ENCODE data around the gene AP2A2. TPM values are rescaled to one million over a fixed set of nuclear protein-coding genes. Genes with fewer than 3 reads are reported as not detected.

AP2A2 gene
- total and polyA plus RNA-seq, 2 of the 4 experiments (the other 2 are of a cell fraction), result 19.9 to 49.0 TPM

DNA sequence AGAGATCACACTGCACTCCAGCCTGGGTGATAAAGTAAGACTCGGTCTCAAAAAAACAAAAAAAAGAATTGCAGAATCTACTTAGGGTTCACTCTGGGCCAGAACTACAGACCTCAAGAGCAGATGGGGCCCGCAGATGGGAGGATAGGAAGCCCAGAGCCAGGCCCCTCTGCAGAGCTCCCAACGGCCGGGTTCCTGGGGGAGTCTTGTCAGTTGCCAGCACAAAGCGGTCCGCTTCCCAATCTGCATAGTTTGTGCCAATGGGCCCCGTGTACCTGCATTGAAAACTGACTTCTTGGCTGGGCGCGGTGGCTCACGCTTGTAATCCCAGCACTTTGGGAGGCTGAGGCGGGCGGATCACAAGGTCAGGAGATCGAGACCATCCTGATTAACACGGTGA is 13.4 kb upstream of the AP2A2 start:
- Histone ChIP-seq H3K9me1 (ENCODE audit: insufficient read depth, low read length) (0 out of 2 replicates have a peak, but pooled peaks cover 8% of the 10 kb centered on the region), H3K4me3 (ENCODE audit: insufficient read depth, low read depth, low read length) (no peak overlapping the region), H3K27me3 (ENCODE audit: control insufficient read depth, insufficient read depth, low read length) (no peaks in the 10 kb centered on the region), H4K5ac (ENCODE audit: low read depth, low read length) (no peak overlapping the region), H2BK20ac (ENCODE audit: low read depth, low read length) (no peak overlapping the region), H2BK5ac (ENCODE audit: low read depth, low read length, poor library complexity, severe bottlenecking) (no peak overlapping the region), H3K56ac (ENCODE audit: extremely low read depth, insufficient read depth, low read length) (no peak overlapping the region), H3K23ac (ENCODE audit: low read depth, low read length) (no peak overlapping the region), H3K27ac (ENCODE audit: insufficient read depth, low read length) (no peak overlapping the region), H3K9me3 (ENCODE audit: control insufficient read depth, insufficient read depth, low read length) (no peaks in the 10 kb centered on the region), H3K4me1 (ENCODE audit: control insufficient read depth, insufficient read depth, low read length) (peaks cover 7% of the 10 kb centered on the region; the same call in 1 of the 2 replicates), H3K18ac (ENCODE audit: low read depth, low read length) (no peak overlapping the region), H3K9ac (ENCODE audit: low read depth, low read length) (no peak overlapping the region), H2BK15ac (ENCODE audit: low read depth, low read length) (no peak overlapping the region), H4K8ac (ENCODE audit: low read depth in 2 of 2, low read length in 2 of 2) (peak overlapping the region in 1 of 2 experiments; percentile 99; a peak in 1 of 4 replicates), H4K20me1 (ENCODE audit: insufficient read depth, low read length) (no peaks in the 10 kb centered on the region; the same call in none of the 2 replicates), H2AK5ac (ENCODE audit: low read depth, low read length) (no peak overlapping the region), H2AFZ (replicated peaks; ENCODE audit: low read length, poor library complexity) (no peak overlapping the region), H3K36me3 (ENCODE audit: control insufficient read depth, insufficient read depth, low read length) (no peaks in the 10 kb centered on the region; the same call in 1 of the 2 replicates), H3K79me1 (ENCODE audit: low read depth in 1 of 2, low read length in 2 of 2) (peaks cover 9 to 40% of the 10 kb centered on the region in 2 experiments), H2BK120ac (ENCODE audit: low read depth, low read length) (no peak overlapping the region), H3K4ac (ENCODE audit: low read depth, low read length) (no peak overlapping the region), H3K4me2 (ENCODE audit: low read depth, low read length) (no peak overlapping the region), H4K91ac (ENCODE audit: insufficient read depth, low read depth, low read length) (no peak overlapping the region), H3K14ac (replicated peaks; ENCODE audit: low read depth, low read length) (no peak overlapping the region), H2AK9ac (replicated peaks; ENCODE audit: low read depth, low read length, poor library complexity) (no peak overlapping the region)
- ChIA-PET POLR2A (ENCODE audit: unreplicated experiment) (no interaction called here), CTCF (no interaction called here)
- 100% methylated on average over 5 of the region's 14 CpGs; no CpG with 5 or more reads in 1 of the 2 experiments for WGBS, 2 experiments (ENCODE audit: extremely low coverage in 2 of 2, insufficient read length in 1 of 2)
- TF ChIP-seq, protein P1, sequence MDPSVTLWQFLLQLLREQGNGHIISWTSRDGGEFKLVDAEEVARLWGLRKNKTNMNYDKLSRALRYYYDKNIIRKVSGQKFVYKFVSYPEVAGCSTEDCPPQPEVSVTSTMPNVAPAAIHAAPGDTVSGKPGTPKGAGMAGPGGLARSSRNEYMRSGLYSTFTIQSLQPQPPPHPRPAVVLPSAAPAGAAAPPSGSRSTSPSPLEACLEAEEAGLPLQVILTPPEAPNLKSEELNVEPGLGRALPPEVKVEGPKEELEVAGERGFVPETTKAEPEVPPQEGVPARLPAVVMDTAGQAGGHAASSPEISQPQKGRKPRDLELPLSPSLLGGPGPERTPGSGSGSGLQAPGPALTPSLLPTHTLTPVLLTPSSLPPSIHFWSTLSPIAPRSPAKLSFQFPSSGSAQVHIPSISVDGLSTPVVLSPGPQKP (IDR thresholded peaks at IDR 0.05; ENCODE audit: borderline replicate concordance, low read depth, low read length), result no peak
- no peak for TF ChIP-seq BHLHE40 (IDR thresholded peaks at IDR 0.05; ENCODE audit: low read depth, low read length)
- TF ChIP-seq, protein P2, sequence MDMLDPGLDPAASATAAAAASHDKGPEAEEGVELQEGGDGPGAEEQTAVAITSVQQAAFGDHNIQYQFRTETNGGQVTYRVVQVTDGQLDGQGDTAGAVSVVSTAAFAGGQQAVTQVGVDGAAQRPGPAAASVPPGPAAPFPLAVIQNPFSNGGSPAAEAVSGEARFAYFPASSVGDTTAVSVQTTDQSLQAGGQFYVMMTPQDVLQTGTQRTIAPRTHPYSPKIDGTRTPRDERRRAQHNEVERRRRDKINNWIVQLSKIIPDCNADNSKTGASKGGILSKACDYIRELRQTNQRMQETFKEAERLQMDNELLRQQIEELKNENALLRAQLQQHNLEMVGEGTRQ (IDR thresholded peaks at IDR 0.05; ENCODE audit: low read depth, low read length), result no peak
- in situ Hi-C loops (cut with MboI; ENCODE audit: low sequenced_read_pairs), result no loop called here
- no peak for DNase-seq
- dilution Hi-C loops (cut with HindIII; ENCODE audit: low sequenced_read_pairs, unreplicated experiment), result no loop called here
- intact Hi-C loops (cut with micrococcal nuclease), result no loop called here
- ATAC-seq (ENCODE audit: low read depth), result no peak
- BruUV-seq (replicated peaks), result no TSS peak

All from IMR-90 (cell line).